ENCODE results near the gene PDK2.

DNA sequence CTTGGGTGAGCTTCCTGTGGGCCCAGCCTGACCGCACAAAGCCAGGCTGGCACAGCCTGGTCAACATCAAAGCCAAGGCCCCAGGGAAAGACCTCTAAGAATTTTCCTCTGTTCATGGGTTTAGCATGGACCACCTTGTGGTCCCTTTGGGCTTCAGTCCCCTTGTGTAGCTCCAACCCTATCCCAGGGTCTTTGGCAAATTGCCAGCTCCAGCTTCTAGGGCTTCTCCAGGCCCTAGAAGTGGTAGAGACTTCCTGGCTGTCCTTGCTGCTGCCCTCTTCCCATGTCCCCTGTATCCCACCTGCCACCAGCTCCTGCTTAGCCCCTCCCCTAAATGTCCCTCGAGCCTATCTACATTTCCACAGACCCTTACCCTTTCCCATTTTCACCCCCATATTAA is 49.0 kb upstream of the PDK2 start:
- TF ChIP-seq, protein P1, sequence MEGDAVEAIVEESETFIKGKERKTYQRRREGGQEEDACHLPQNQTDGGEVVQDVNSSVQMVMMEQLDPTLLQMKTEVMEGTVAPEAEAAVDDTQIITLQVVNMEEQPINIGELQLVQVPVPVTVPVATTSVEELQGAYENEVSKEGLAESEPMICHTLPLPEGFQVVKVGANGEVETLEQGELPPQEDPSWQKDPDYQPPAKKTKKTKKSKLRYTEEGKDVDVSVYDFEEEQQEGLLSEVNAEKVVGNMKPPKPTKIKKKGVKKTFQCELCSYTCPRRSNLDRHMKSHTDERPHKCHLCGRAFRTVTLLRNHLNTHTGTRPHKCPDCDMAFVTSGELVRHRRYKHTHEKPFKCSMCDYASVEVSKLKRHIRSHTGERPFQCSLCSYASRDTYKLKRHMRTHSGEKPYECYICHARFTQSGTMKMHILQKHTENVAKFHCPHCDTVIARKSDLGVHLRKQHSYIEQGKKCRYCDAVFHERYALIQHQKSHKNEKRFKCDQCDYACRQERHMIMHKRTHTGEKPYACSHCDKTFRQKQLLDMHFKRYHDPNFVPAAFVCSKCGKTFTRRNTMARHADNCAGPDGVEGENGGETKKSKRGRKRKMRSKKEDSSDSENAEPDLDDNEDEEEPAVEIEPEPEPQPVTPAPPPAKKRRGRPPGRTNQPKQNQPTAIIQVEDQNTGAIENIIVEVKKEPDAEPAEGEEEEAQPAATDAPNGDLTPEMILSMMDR (conservative IDR thresholded peaks at IDR 0.05; ENCODE audit: low read depth in 2 of 2) = no peak
- TF ChIP-seq ZNF331 (CRISPR knock-in tag; IDR thresholded peaks at IDR 0.05; ENCODE audit: low read depth) (no peak), POLR2AphosphoS5 (IDR thresholded peaks at IDR 0.05; ENCODE audit: low read depth) (no peak), EZH2phosphoT487 (IDR thresholded peaks at IDR 0.05; ENCODE audit: unreplicated experiment) (no peak), STAT1 (IDR thresholded peaks at IDR 0.05; ENCODE audit: unreplicated experiment) (no peak)
- TF ChIP-seq, protein P2, sequence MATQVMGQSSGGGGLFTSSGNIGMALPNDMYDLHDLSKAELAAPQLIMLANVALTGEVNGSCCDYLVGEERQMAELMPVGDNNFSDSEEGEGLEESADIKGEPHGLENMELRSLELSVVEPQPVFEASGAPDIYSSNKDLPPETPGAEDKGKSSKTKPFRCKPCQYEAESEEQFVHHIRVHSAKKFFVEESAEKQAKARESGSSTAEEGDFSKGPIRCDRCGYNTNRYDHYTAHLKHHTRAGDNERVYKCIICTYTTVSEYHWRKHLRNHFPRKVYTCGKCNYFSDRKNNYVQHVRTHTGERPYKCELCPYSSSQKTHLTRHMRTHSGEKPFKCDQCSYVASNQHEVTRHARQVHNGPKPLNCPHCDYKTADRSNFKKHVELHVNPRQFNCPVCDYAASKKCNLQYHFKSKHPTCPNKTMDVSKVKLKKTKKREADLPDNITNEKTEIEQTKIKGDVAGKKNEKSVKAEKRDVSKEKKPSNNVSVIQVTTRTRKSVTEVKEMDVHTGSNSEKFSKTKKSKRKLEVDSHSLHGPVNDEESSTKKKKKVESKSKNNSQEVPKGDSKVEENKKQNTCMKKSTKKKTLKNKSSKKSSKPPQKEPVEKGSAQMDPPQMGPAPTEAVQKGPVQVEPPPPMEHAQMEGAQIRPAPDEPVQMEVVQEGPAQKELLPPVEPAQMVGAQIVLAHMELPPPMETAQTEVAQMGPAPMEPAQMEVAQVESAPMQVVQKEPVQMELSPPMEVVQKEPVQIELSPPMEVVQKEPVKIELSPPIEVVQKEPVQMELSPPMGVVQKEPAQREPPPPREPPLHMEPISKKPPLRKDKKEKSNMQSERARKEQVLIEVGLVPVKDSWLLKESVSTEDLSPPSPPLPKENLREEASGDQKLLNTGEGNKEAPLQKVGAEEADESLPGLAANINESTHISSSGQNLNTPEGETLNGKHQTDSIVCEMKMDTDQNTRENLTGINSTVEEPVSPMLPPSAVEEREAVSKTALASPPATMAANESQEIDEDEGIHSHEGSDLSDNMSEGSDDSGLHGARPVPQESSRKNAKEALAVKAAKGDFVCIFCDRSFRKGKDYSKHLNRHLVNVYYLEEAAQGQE (IDR thresholded peaks at IDR 0.05; ENCODE audit: unreplicated experiment) = no peak
